GM23338 (cell line): ENCODE measurements around the gene KHK. TPM values are rescaled to one million over a fixed set of nuclear protein-coding genes. Genes with fewer than 3 reads are reported as not detected.

Experiments used
- ATAC-seq: fragments of 200-7000 bp; cut with Tn5 transposase; 3 replicates; pipeline ENCODE4 v1.9.1; 2020
- DNase-seq: peaks from one replicate; pipeline ENCODE4 v3.0.0-alpha.2; 2015; ENCODE audit warnings: low spot score
- H2AFZ ChIP-seq: fragments of 200-600 bp; sonication (generic); 2 replicates; pipeline ENCODE4 v1.8.0; 2016; ENCODE audit warnings: antibody characterized with exemption, mild to moderate bottlenecking, moderate library complexity
- H3F3A ChIP-seq: fragments of 200-600 bp; sonication (generic); replicated peaks from 2 replicates; pipeline ENCODE4 v1.8.0; 2017; ENCODE audit warnings: antibody characterized with exemption, mixed run types, low read depth
- H3K27ac ChIP-seq: fragments of 200-600 bp; sonication (generic); 2 replicates; pipeline ENCODE4 v1.6.1; 2016; ENCODE audit warnings: low read depth
- H3K27me3 ChIP-seq: fragments of 200-600 bp; sonication (generic); 2 replicates; pipeline ENCODE4 v1.8.0; 2016; ENCODE audit warnings: mild to moderate bottlenecking, mixed run types, moderate library complexity; ENCODE audit not compliant: insufficient read depth
- H3K36me3 ChIP-seq: fragments of 200-600 bp; sonication (generic); 2 replicates; pipeline ENCODE4 v1.8.0; 2016; ENCODE audit warnings: mild to moderate bottlenecking; ENCODE audit not compliant: insufficient read depth
- H3K4me1 ChIP-seq: fragments of 200-600 bp; sonication (generic); 2 replicates; pipeline ENCODE4 v1.8.0; 2016; ENCODE audit warnings: mild to moderate bottlenecking, moderate library complexity; ENCODE audit not compliant: insufficient read depth
- H3K4me2 ChIP-seq: fragments of 200-600 bp; sonication (generic); 2 replicates; pipeline ENCODE4 v1.7.1; 2017; ENCODE audit warnings: mixed run types
- H3K4me3 ChIP-seq: fragments of 200-600 bp; sonication (generic); 2 replicates; pipeline ENCODE4 v1.6.1; 2016; ENCODE audit warnings: mixed run types
- H3K79me2 ChIP-seq: fragments of 200-600 bp; sonication (generic); replicated peaks from 2 replicates; pipeline ENCODE4 v1.8.0; 2017; ENCODE audit warnings: mild to moderate bottlenecking; ENCODE audit not compliant: insufficient read depth
- H3K9me2 ChIP-seq: fragments of 200-600 bp; sonication (generic); 2 replicates; pipeline ENCODE4 v1.8.0; 2017; ENCODE audit not compliant: insufficient read depth
- H4K20me1 ChIP-seq: fragments of 200-600 bp; sonication (generic); replicated peaks from 2 replicates; pipeline ENCODE4 v1.8.0; 2017; ENCODE audit warnings: mild to moderate bottlenecking; ENCODE audit not compliant: insufficient read depth
- H3K27ac Mint-ChIP-seq: 2 replicates; pipeline ENCODE4 v1.8.0; 2020; ENCODE audit warnings: inconsistent platforms, mild to moderate bottlenecking, moderate library complexity, mixed read lengths
- H3K27me3 Mint-ChIP-seq: 3 replicates; pipeline ENCODE4 v1.8.0; 2022; ENCODE audit warnings: low read depth, mild to moderate bottlenecking, moderate library complexity, mixed read lengths, inconsistent platforms; ENCODE audit not compliant: insufficient read depth, poor library complexity
- H3K36me3 Mint-ChIP-seq: 3 replicates; pipeline ENCODE4 v1.8.0; 2021; ENCODE audit warnings: low read depth, mild to moderate bottlenecking, inconsistent platforms, moderate library complexity, mixed read lengths
- H3K4me1 Mint-ChIP-seq: 3 replicates; pipeline ENCODE4 v1.8.0; 2020; ENCODE audit warnings: mild to moderate bottlenecking, inconsistent platforms, mixed read lengths
- H3K4me3 Mint-ChIP-seq: 3 replicates; pipeline ENCODE4 v1.8.0; 2021; ENCODE audit warnings: moderate library complexity, mild to moderate bottlenecking, inconsistent platforms, mixed read lengths
- H3K9me3 Mint-ChIP-seq: 3 replicates; pipeline ENCODE4 v1.8.0; 2020; ENCODE audit warnings: moderate library complexity, mild to moderate bottlenecking, inconsistent platforms, mixed read lengths
- CREB1 ChIP-seq: fragments of 250-450 bp; sonication (Bioruptor Pico); IDR thresholded peaks from 2 replicates; pipeline ENCODE4 v1.5.0; 2020; ENCODE audit warnings: low read depth, mild to moderate bottlenecking, moderate library complexity
- CTCF ChIP-seq, 2 experiments: fragments of 200-600 bp in 1 of 2; sonication (generic) in 1 of 2; conservative IDR thresholded peaks; 2 replicates each; pipeline versions ENCODE4 v1.5.1 to v1.6.1; 2016 to 2017; ENCODE audit warnings: antibody characterized with exemption in 2 of 2, low read depth in 2 of 2, mild to moderate bottlenecking in 2 of 2, moderate library complexity in 1 of 2
- NANOG ChIP-seq: IDR thresholded peaks from 2 replicates; pipeline ENCODE4 v1.6.1; 2016; ENCODE audit warnings: antibody characterized with exemption, borderline replicate concordance
- ZNF114 ChIP-seq: fragments of 250-450 bp; sonication (Bioruptor Pico); IDR thresholded peaks from 2 replicates; pipeline ENCODE4 v1.5.0; 2020; ENCODE audit warnings: mild to moderate bottlenecking, moderate library complexity
- ZNF462 ChIP-seq: fragments of 250-450 bp; sonication (Bioruptor Pico); IDR thresholded peaks from 2 replicates; pipeline ENCODE4 v1.5.0; 2020; ENCODE audit warnings: mild to moderate bottlenecking, moderate library complexity
- polyA plus RNA-seq: library from polyadenylated mRNA; unstranded; fragments of >200 nt; fragmentation: Nextera tagmentation; extraction: Ambion mirVana; gene quantifications from 2 replicates; pipeline ENCODE4 v1.2.1, GENCODE V29; 2016
- total RNA-seq: library from RNA; depleted of rRNA; stranded (reverse); fragments of >200 nt; shearing (Covaris generic); gene quantifications from 2 replicates; pipeline ENCODE4 v1.2.3, GENCODE V29; 2014
- TF ChIP-seq, protein P1 (sequence below): IDR thresholded peaks from one replicate; pipeline ENCODE4 v1.6.1; 2018; ENCODE audit warnings: antibody characterized with exemption; ENCODE audit not compliant: unreplicated experiment

The KHK gene
- total and polyA plus RNA-seq, 2 experiments from 2014 or later, result 9.7 TPM

DNA sequence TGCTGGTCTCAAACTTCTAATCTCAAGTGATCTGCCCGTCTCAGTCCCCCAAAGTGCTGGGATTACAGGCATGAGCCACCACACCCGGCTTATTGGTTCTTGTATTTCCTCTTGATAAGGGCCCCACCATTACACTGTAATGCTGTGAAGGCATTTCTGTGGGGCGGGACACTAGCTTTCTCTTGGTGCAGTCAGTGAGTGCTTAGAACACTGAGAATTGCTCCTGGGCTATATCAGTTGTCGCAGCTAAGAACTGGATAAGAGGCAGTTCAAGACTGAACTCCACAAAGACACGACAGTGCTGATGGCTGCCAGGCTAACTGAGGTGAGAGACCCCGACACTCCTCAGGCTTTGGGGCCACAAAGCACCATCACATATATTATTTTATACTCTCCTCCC is 2.1 kb downstream of the KHK start:
- TF ChIP-seq ZNF462 (CRISPR knock-in tag), result no peak
- Mint-ChIP-seq H3K36me3 (no peaks in the 10 kb centered on the region), H3K27me3 (peaks cover 25% of the 10 kb centered on the region), H3K4me1 (peaks cover 22% of the 10 kb centered on the region), H3K27ac (no peak overlapping the region), H3K4me3 (no peak overlapping the region), H3K9me3 (no peaks in the 10 kb centered on the region; the same call in 2 of the 3 replicates)
- no peak overlapping the region for H3K4me3 ChIP-seq
- H3K79me2 ChIP-seq, result no peaks in the 10 kb centered on the region
- H4K20me1 ChIP-seq, result no peaks in the 10 kb centered on the region; the same call in 1 of the 2 replicates
- no peaks in the 10 kb centered on the region for H3K36me3 ChIP-seq
- H3K27ac ChIP-seq, result no peak overlapping the region
- no peak overlapping the region for H3K4me2 ChIP-seq
- H3K27me3 ChIP-seq, result peaks cover 16% of the 10 kb centered on the region
- peaks cover 10% of the 10 kb centered on the region for H3K4me1 ChIP-seq
- no peak overlapping the region for H2AFZ ChIP-seq
- no peak for DNase-seq
- peaks cover 8% of the 10 kb centered on the region; the same call in 1 of the 2 replicates for H3F3A ChIP-seq
- ATAC-seq, result no peak
- H3K9me2 ChIP-seq, result no peaks in the 10 kb centered on the region

DNA sequence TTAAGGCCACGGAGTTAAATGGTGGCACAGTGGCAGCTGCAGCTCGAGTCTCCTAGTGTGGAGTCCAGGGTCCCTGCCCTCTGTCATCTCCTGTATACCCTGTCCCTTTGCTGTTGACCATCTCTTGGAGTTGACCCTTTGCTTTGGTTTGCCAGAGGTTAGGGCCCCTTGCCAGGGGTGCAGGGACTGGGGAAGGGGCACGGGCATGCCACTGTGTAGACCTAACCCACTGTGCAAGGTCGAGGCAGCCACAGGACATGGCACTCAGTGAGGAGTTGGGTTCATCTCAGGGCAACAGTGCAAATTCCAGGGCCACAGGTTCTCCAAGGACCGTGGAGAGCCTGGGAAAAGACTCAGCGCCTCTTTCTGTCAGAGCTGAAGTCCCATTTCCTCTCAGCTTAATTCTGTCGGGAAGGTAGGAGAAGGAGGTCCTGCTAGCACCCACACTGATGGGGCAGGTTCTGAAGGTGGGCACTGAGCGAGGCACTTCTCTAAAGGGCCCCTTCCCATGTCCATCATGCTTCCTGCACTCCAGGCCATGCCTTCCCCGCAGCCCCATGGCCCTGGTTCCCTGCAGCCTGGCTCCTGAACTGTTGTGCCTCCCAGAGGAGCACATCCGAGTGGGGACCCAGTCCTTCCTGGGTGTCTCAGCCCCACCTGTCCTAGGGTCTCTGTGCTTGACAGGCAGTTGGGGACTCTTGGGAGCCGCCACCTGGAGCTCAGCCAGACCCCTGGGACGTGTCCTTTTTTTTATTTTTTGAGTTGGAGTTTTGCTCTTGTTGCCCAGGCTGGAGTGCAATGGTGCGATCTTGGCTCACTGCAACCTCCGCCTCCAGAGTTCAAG is 2.8 kb downstream of the KHK start:
- DNase-seq (no peak), ATAC-seq (no peak)
- Mint-ChIP-seq H3K27me3 (peaks cover 21% of the 10 kb centered on the region), H3K4me3 (no peak overlapping the region), H3K36me3 (no peaks in the 10 kb centered on the region), H3K27ac (no peak overlapping the region), H3K9me3 (no peaks in the 10 kb centered on the region), H3K4me1 (peaks cover 16% of the 10 kb centered on the region)
- no peaks in the 10 kb centered on the region; the same call in 1 of the 2 replicates for H4K20me1 ChIP-seq
- no peak overlapping the region for H3K27ac ChIP-seq
- H3K4me3 ChIP-seq, result no peak overlapping the region
- H3K4me1 ChIP-seq, result peaks cover 10% of the 10 kb centered on the region
- H3K79me2 ChIP-seq, result no peaks in the 10 kb centered on the region
- no peaks in the 10 kb centered on the region for H3K9me2 ChIP-seq
- no peak overlapping the region for H3K4me2 ChIP-seq
- H3K36me3 ChIP-seq, result no peaks in the 10 kb centered on the region
- peaks cover 8% of the 10 kb centered on the region; the same call in 1 of the 2 replicates for H3F3A ChIP-seq
- H3K27me3 ChIP-seq, result peaks cover 16% of the 10 kb centered on the region
- H2AFZ ChIP-seq, result no peak overlapping the region
- TF ChIP-seq ZNF114 (CRISPR knock-in tag) (no peak), CREB1 (CRISPR knock-in tag) (no peak), NANOG (no peak), CTCF (conservative IDR thresholded peaks at IDR 0.05; ENCODE audit: low read depth in 2 of 2) (no peak)
- TF ChIP-seq, protein P1, sequence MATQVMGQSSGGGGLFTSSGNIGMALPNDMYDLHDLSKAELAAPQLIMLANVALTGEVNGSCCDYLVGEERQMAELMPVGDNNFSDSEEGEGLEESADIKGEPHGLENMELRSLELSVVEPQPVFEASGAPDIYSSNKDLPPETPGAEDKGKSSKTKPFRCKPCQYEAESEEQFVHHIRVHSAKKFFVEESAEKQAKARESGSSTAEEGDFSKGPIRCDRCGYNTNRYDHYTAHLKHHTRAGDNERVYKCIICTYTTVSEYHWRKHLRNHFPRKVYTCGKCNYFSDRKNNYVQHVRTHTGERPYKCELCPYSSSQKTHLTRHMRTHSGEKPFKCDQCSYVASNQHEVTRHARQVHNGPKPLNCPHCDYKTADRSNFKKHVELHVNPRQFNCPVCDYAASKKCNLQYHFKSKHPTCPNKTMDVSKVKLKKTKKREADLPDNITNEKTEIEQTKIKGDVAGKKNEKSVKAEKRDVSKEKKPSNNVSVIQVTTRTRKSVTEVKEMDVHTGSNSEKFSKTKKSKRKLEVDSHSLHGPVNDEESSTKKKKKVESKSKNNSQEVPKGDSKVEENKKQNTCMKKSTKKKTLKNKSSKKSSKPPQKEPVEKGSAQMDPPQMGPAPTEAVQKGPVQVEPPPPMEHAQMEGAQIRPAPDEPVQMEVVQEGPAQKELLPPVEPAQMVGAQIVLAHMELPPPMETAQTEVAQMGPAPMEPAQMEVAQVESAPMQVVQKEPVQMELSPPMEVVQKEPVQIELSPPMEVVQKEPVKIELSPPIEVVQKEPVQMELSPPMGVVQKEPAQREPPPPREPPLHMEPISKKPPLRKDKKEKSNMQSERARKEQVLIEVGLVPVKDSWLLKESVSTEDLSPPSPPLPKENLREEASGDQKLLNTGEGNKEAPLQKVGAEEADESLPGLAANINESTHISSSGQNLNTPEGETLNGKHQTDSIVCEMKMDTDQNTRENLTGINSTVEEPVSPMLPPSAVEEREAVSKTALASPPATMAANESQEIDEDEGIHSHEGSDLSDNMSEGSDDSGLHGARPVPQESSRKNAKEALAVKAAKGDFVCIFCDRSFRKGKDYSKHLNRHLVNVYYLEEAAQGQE, result no peak
